Ishikawa (cell line): Measurements from ENCODE around the gene PPP1R27.
A peak's percentile ranks its signal among the peaks of the same experiment; 100 is the strongest.

ENCODE experiments used
- CEBPB ChIP-seq: IDR thresholded peaks from 2 replicates; pipeline ENCODE4 v1.6.1; 2012
- CREB1 ChIP-seq: IDR thresholded peaks from 2 replicates; pipeline ENCODE4 v1.6.1; 2012; ENCODE audit warnings: low read depth
- EGR1 ChIP-seq: IDR thresholded peaks from 2 replicates; pipeline ENCODE4 v1.6.1; 2012
- EP300 ChIP-seq: IDR thresholded peaks from 2 replicates; pipeline ENCODE4 v1.6.1; 2012; ENCODE audit warnings: borderline replicate concordance
- FOXM1 ChIP-seq: IDR thresholded peaks from 2 replicates; pipeline ENCODE4 v1.6.1; 2012; ENCODE audit warnings: low read depth, borderline replicate concordance
- NFIC ChIP-seq: IDR thresholded peaks from 2 replicates; pipeline ENCODE4 v1.6.1; 2012
- RAD21 ChIP-seq: IDR thresholded peaks from 2 replicates; pipeline ENCODE4 v1.6.1; 2012; ENCODE audit warnings: low read depth
- TAF1 ChIP-seq: IDR thresholded peaks from 2 replicates; pipeline ENCODE4 v1.6.1; 2012; ENCODE audit warnings: low read depth, mild to moderate bottlenecking
- TCF12 ChIP-seq: IDR thresholded peaks from 2 replicates; pipeline ENCODE4 v1.6.1; 2012; ENCODE audit warnings: low read depth
- TEAD4 ChIP-seq: IDR thresholded peaks from 2 replicates; pipeline ENCODE4 v1.6.1; 2012
- YY1 ChIP-seq: IDR thresholded peaks from 2 replicates; pipeline ENCODE4 v1.6.1; 2012; ENCODE audit warnings: low read depth
- ZBTB7A ChIP-seq: IDR thresholded peaks from 2 replicates; pipeline ENCODE4 v1.6.1; 2012; ENCODE audit warnings: low read depth
- TF ChIP-seq, protein P1 (sequence below): IDR thresholded peaks from 2 replicates; pipeline ENCODE4 v1.6.1; 2012
- TF ChIP-seq, protein P2 (sequence below): IDR thresholded peaks from 2 replicates; pipeline ENCODE4 v1.6.1; 2012; ENCODE audit warnings: low read depth, mild to moderate bottlenecking
- TF ChIP-seq, protein P3 (sequence below): IDR thresholded peaks from 2 replicates; pipeline ENCODE4 v1.6.1; 2012

PPP1R27 gene

DNA sequence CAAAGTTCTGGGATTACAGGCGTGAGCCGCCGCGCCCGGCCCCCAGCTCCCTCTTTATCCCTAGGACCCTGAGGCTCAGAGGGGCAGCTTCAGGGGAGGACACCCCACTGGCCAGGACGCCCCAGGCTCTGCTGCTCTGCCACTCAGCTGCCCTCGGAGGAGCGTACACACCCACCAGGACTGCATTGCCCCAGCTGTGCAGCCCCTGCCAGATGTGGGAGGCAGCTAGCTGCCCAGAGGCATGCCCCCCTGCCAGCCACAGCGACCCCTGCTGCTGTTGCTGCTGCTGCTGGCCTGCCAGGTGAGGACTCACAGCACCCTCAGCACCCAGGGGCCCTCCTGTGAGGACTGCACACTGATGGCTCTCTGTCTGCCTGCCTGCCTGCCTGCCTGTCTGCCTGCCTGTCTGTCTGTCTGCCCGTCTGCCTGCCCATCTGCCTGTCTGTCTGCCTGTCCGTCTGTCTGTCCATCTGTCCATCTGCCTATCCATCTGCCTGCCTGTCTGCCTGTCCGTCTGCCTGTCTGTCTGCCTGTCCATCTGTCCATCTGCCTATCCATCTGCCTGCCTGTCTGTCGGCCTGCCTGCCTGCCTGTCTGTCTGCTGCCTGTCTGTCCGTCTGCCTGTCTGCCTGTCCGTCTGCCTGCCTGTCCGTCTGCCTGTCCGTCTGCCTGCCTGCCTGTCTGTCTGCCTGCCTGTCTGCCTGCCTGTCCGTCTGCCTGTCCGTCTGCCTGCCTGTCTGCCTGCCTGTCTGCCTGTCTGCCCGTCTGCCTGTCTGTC is 25.9 kb downstream of the PPP1R27 start:
- TF ChIP-seq, protein P1, sequence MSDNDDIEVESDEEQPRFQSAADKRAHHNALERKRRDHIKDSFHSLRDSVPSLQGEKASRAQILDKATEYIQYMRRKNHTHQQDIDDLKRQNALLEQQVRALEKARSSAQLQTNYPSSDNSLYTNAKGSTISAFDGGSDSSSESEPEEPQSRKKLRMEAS = no peak

DNA sequence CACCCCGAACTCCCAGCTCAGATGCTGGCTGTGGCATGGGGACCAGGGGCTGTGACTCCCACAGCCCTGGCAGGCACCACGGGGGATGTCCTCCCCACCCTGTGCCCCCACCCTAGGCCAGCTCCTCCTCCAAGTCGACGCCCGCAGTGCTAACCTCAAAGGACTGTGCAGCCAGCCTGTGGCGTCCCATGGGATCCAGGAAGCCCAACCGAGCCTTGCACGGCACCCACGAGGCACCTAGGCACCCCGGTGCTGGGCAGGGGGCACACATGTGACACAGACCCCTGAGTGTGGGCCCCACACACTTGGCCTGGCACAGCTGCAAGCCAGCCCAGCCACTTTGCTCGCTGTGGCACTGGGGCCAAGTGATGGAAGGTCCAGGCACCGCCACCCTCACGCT is 27.0 kb downstream of the PPP1R27 start:
- TF ChIP-seq TCF12 = no peak
- no peak for TF ChIP-seq CREB1
- TF ChIP-seq NFIC = no peak
- no peak for TF ChIP-seq EP300
- TF ChIP-seq, protein P2, sequence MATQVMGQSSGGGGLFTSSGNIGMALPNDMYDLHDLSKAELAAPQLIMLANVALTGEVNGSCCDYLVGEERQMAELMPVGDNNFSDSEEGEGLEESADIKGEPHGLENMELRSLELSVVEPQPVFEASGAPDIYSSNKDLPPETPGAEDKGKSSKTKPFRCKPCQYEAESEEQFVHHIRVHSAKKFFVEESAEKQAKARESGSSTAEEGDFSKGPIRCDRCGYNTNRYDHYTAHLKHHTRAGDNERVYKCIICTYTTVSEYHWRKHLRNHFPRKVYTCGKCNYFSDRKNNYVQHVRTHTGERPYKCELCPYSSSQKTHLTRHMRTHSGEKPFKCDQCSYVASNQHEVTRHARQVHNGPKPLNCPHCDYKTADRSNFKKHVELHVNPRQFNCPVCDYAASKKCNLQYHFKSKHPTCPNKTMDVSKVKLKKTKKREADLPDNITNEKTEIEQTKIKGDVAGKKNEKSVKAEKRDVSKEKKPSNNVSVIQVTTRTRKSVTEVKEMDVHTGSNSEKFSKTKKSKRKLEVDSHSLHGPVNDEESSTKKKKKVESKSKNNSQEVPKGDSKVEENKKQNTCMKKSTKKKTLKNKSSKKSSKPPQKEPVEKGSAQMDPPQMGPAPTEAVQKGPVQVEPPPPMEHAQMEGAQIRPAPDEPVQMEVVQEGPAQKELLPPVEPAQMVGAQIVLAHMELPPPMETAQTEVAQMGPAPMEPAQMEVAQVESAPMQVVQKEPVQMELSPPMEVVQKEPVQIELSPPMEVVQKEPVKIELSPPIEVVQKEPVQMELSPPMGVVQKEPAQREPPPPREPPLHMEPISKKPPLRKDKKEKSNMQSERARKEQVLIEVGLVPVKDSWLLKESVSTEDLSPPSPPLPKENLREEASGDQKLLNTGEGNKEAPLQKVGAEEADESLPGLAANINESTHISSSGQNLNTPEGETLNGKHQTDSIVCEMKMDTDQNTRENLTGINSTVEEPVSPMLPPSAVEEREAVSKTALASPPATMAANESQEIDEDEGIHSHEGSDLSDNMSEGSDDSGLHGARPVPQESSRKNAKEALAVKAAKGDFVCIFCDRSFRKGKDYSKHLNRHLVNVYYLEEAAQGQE = no peak
- TF ChIP-seq TAF1 = no peak
- no peak for TF ChIP-seq FOXM1
- TF ChIP-seq ZBTB7A = no peak
- no peak for TF ChIP-seq RAD21
- TF ChIP-seq, protein P1 = no peak
- TF ChIP-seq, protein P3, sequence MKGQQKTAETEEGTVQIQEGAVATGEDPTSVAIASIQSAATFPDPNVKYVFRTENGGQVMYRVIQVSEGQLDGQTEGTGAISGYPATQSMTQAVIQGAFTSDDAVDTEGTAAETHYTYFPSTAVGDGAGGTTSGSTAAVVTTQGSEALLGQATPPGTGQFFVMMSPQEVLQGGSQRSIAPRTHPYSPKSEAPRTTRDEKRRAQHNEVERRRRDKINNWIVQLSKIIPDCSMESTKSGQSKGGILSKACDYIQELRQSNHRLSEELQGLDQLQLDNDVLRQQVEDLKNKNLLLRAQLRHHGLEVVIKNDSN = no peak
- TF ChIP-seq CEBPB = no peak
- TF ChIP-seq TEAD4 = no peak
- TF ChIP-seq YY1 = no peak
- no peak for TF ChIP-seq EGR1

DNA sequence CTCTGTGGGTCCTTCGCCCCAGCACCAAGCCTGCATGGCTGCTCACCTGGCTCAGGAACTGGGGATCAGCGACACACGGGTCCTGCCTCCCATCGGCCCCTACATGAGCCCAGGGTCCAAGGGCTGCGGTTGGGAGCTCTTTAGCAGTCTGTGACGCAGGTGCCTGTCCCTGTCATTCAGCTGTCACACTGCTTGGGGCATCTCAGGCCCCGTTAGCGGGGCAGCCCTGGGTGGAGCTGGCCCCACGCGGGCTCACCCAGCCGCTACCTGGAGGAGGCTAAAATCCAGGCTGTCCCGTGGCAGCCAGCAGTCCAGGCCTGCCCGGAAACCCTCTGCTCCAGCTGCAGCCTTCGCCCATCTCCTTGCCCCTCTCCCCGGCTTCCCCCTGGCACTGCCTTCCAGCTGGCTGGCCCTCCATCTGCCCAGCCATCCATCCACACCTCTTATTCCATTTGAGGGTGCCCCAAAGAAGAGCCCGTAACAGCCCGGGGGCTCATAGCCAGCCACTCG is 27.6 kb downstream of the PPP1R27 start:
- no peak for TF ChIP-seq TCF12
- no peak for TF ChIP-seq CEBPB

DNA sequence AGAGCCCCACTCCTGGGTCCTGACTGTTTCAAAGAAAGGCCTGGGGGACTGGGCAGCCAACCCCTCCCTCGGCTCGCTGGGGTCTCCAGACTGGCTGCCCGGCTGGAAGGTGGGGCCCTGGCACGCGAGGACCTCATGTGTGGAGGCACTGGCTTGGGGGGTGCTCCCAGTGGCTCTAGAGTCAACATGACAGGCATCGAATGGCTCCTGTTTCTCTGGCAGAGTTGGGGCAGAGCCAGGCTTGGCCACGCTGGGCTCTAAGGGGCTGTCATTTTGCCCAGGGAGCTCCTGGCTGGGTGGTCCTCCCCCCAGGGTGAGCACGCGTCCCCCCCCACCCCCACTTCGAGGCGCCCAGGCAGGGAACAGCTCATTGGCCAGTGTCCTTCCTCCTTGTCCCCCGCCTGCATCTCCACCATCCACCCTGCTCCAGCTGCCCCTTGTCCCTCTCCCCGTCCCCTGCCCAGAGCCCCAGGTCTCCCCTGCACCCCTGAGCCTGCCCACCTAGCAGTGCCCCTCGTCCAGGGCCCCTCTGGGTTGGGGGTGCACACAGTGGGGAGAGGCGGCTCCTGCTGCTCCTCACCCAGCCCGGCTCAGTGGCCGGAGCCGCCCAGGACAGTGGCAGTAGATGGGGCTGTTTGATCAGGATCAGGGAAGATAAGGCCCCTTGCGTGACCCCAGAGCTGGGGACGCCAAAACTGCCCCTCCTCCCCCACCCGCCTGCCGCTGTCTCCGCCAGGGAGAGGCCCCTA is 28.2 kb downstream of the PPP1R27 start:
- TF ChIP-seq FOXM1 = no peak
- TF ChIP-seq EGR1 = no peak
- TF ChIP-seq, protein P2 = no peak
- TF ChIP-seq CREB1 = no peak
- no peak for TF ChIP-seq RAD21
- no peak for TF ChIP-seq TCF12
- no peak for TF ChIP-seq CEBPB
- no peak for TF ChIP-seq NFIC
- no peak for TF ChIP-seq YY1

DNA sequence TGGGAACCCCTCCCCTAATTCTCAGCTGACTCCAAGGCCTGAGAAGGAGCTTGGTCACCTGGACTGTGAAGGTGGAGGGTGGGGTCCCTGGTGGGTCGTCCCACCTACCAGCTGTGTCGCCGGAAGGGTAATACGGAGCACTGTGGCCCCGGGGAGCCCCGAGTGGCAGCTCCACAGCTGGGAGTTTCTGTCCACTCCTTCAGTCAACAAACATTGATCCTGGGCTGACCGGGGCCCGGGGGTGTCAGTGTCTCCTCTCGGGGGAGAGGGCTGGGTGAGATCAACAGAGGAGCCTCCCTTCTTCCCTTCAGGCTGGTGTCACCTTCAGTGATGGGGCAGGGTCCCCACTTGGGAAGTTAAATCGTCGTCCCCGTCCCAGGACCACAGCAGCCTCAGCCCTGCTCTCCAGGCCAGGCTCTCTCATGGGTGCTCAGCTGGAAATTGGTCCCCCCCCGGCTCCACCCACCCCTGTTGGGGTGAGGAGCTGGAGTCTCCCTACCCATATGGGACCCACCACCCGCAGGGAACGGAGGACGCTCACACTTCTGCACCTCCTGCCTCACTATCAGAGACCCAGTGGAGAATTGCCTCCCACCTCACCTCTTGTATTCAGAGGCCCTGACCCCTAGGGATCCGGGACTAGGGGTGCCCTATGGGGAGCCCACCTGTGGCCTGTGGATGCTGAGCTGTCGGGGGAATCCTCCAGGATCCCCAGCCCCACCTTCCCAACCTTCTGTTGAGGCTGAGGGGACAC is 29.0 kb downstream of the PPP1R27 start:
- no peak for TF ChIP-seq EP300
- no peak for TF ChIP-seq TEAD4
- no peak for TF ChIP-seq EGR1
- no peak for TF ChIP-seq YY1
- TF ChIP-seq RAD21 = no peak

DNA sequence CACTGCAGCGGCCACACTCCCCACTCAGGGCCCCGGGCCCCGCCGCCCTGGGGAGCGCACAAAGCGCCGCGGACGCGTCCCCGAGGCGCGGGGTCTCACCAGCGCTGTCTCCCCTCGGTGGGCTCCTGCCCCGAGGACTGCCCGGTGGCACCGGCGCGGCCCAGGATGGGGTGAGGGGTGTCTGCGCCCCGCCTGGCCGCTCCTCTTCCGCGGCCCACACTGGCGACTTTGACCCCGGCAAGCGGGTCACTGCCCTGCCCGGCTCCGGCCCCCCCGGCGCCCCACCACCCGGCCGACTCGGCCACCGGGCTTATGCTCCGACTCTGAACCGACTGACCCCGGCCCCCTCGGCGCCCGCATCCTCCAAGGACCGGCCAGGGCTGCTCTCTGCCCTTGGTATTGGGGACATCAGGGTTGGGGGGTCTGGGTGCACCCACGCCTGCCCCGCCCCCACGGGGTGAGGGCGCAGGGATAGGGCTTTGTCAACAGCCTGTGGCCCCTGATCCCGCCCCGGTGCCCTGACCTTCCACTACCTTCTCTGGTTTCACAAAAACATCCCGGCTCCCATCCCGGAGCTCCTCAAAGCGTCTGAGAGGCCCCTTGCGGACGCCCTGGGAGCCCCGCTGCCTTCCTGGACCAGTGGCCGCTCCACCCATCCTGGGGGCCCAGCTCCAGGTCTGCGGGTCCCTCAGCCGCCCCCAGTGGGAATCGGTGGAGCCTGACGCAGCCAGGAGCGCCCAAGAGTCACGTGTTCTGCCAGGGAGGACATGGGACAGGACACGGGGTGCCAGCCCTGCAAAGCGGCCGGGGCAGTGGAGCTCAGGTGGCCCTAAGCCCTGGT is 30.1 kb downstream of the PPP1R27 start:
- TF ChIP-seq ZBTB7A (no peak; the same call in 1 of the 2 replicates), EP300 (no peak)
- TF ChIP-seq, protein P3 = peak; percentile 78
